Mucosa of rectum (tissue), 2 donors: ENCODE data around the gene PRAME.
A peak's percentile ranks its signal among the peaks of the same experiment; 100 is the strongest.
"Not testable (repeated sequence)": the region's sequence is repeated elsewhere in the genome, so short reads cannot be mapped to it uniquely, and the experiment has no call there.

Source experiments
- H3K27ac ChIP-seq, 2 donors: one replicate each; pipeline ENCODE4 v1.7.0; 2013; ENCODE audit warnings: inconsistent platforms in 2 of 2, low read depth in 2 of 2, low read length in 2 of 2
- H3K27me3 ChIP-seq, 2 donors: one replicate each; pipeline ENCODE4 v1.7.0; 2013; ENCODE audit warnings: low read length in 2 of 2; ENCODE audit not compliant: control insufficient read depth in 2 of 2, insufficient read depth in 2 of 2
- H3K36me3 ChIP-seq, 2 donors: one replicate each; pipeline ENCODE4 v1.7.0; 2013; ENCODE audit warnings: low read length in 2 of 2; ENCODE audit not compliant: control insufficient read depth in 2 of 2, insufficient read depth in 2 of 2
- H3K4me1 ChIP-seq, 2 donors: one replicate each; pipeline ENCODE4 v1.7.0; 2013; ENCODE audit warnings: low read length in 2 of 2, mild to moderate bottlenecking in 1 of 2; ENCODE audit not compliant: control insufficient read depth in 2 of 2, insufficient read depth in 2 of 2
- H3K4me3 ChIP-seq, 2 donors: one replicate each; pipeline ENCODE4 v1.7.0; 2013; ENCODE audit warnings: low read length in 2 of 2
- H3K9ac ChIP-seq, 2 donors: one replicate each; pipeline ENCODE4 v1.7.0; 2013; ENCODE audit warnings: low read length in 2 of 2, low read depth in 1 of 2, mild to moderate bottlenecking in 1 of 2
- H3K9me3 ChIP-seq, 2 donors: one replicate each; pipeline ENCODE4 v1.7.0; 2013; ENCODE audit warnings: low read length in 2 of 2; ENCODE audit not compliant: control insufficient read depth in 2 of 2
- donor health status: healthy.
- donor health status: Normal muscosa, but diverticular disease.

PRAME gene

DNA sequence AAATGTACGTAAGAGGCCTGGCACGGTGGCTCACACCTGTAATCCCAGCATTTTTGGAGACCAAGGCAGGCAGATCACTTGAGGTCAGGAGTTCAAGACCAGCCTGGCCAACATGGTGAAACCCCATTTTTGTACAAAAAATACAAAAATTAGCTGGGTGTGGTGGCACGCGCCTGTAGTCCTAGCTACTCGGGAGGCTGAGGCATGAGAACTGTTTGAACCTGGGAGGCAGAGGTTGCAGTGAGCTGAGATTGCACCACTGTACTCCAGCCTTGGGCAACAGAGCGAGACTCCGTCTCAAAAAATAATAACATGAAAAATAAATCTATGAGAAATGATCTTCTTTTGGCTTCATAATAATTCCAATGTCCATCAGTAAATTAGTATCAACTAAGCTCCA is 48.2 kb downstream of the PRAME start:
- H3K4me3 ChIP-seq, H3K9ac ChIP-seq, H3K36me3 ChIP-seq, H3K4me1 ChIP-seq, H3K9me3 ChIP-seq, H3K27ac ChIP-seq, H3K27me3 ChIP-seq: not testable (repeated sequence)

DNA sequence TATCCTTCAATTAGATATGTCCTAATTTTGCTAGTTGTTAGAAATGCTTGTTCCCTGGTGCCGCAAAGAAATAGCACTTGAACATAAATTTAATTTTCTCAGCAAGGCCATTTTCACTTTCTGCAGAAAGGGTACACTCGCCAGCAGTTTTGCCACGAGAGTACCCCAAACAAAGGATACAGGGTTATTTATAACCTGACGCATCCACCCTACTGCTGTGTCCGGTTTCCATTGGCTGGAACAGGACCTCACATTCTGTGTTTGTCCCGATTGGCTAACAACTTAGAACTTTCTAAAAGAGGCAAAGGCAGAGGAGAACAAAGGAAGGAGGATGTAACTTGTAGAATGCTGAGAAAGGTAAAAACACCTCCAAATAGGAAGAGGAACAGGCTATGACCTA is 49.2 kb downstream of the PRAME start:
- H3K4me1 ChIP-seq, H3K4me3 ChIP-seq, H3K27me3 ChIP-seq, H3K9ac ChIP-seq, H3K9me3 ChIP-seq, H3K27ac ChIP-seq, H3K36me3 ChIP-seq: not testable (repeated sequence)

DNA sequence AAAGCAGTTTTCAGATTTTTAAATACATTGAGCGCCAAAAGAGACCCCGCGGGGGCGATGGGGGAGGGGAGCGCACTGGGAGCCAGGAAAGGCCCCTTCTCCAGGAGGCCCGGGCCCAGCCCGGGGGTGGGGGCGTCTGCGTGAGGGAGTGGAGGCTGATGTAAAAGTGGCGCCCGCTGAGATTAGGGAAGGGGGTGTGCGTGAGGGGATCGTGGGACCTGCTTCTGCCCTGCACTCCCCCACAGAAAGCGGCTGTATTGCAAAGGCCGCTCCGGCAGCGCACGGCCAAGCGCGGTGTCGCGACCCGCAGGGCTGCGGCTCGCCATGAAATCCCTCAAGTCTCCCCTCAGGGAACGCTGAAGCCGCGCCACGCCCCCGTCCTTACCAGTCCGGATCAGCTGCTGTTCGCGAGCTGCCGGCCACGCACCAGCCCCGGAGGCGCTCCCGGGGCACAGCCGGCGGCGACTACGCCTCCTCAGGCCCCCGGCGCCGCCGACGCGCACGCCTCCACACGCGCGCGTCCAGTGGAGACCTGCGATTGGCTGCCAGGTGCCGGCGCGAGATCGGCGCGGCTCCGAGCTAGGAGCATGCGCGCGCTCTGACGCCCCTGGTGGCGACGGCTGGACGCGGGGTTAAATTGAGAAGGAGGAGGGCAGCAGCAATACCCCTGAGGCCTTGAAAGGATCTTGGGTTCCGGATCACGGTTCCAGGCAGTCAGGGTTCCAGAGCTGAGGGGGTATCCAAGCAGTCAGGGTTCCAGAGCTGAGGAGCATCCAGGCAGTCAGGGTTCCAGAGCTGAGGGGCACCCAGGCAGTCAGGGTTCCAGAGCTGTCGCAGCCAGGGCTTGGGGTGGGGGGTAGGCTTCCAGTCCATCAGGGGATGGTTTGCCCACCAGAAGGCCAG is 50.5 kb downstream of the PRAME start, which contains the start of gene ZNF280B:
Gene ZNF280B, minus strand, starts transcription at position 469 of the 903 bp plus-strand sequence. CDS start 19,344 bp downstream, outside the sequence.
- no peaks in the 10 kb centered on the region for H3K36me3 ChIP-seq
- peaks cover 3 to 5% of the 10 kb centered on the region in 2 donors for H3K4me1 ChIP-seq
- no peaks in the 10 kb centered on the region for H3K9me3 ChIP-seq
- H3K27me3 ChIP-seq, result peaks cover 0 to 3% of the 10 kb centered on the region in 2 donors
- H3K9ac ChIP-seq, result peak within 1 kb of the TSS in 1 of 2 donors; percentile 53
- no peak within 1 kb of the TSS for H3K27ac ChIP-seq
- H3K4me3 ChIP-seq, result peak within 1 kb of the TSS; percentile 68 to 75

GRCh38 chr22:22507743-22508273 is 51.3 kb downstream of the PRAME start:
- H3K9ac ChIP-seq, result peak overlapping the region in 1 of 2 donors; percentile 53
- no peak overlapping the region for H3K27ac ChIP-seq
- H3K4me3 ChIP-seq, result peak overlapping the region; percentile 68 to 75

DNA sequence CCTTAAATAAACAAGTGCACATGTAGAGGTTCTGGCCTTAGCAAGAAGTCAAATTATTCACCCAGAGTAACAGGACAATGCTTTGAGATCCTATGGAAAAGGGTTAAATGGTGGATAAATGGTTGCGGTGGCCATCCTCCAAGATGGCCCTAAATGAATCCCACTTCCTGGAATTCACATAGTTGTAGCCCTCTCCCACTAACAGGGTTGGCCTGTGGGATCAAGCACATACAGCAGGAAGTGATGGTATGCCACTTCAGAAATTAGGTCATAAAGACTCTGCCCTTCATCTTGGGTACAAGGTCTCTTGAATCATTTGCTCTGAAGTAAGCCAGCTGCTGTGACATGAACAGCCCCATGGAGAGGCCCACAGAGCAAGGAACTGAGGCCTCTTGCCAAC is 52.3 kb downstream of the PRAME start:
- Histone ChIP-seq H3K9ac (no peak overlapping the region), H3K4me1 (peaks cover 3 to 5% of the 10 kb centered on the region in 2 donors), H3K9me3 (no peaks in the 10 kb centered on the region), H3K36me3 (no peaks in the 10 kb centered on the region), H3K27me3 (peaks cover 0 to 3% of the 10 kb centered on the region in 2 donors), H3K27ac (no peak overlapping the region), H3K4me3 (no peak overlapping the region)

More at GRCh38 chr22:22507743-22508273, 51.3 kb downstream of the PRAME start:
- Histone ChIP-seq H3K9me3 (no peaks in the 10 kb centered on the region), H3K4me1 (peaks cover 3 to 5% of the 10 kb centered on the region in 2 donors), H3K36me3 (no peaks in the 10 kb centered on the region), H3K27me3 (peaks cover 0 to 3% of the 10 kb centered on the region in 2 donors)

DNA sequence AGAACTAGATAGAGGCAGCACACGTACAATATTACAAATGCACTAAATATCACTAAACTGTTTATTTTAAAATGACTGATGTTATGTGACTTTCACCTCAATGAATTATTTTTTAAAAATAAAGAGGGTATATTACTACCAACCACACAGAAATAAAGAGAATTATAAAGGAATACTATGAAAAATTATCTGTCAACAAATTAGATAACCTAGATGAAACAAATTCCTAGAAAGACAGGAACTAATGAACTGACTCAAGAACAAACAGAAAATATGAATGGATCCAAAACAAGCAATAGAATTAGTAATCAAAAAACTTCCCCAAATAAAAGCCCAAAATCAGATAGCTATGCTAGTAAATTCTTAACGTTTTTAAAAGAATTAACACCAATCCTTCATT is 60.8 kb downstream of the PRAME start:
- Histone ChIP-seq H3K4me3 (no peak overlapping the region), H3K4me1 (no peaks in the 10 kb centered on the region), H3K27ac (no peak overlapping the region), H3K27me3 (no peaks in the 10 kb centered on the region), H3K36me3 (no peaks in the 10 kb centered on the region), H3K9me3 (no peaks in the 10 kb centered on the region), H3K9ac (no peak overlapping the region)
